GM12878 (cell line): ENCODE data around the gene PTPRN2. TPM values are rescaled to one million over a fixed set of nuclear protein-coding genes. Genes with fewer than 3 reads are reported as not detected.

ENCODE experiments used
- ATAC-seq: fragments of 200-7000 bp; cut with Tn5 transposase; 3 replicates; pipeline ENCODE4 v1.9.1; 2020; ENCODE audit warnings: mild to moderate bottlenecking, moderate library complexity
- BruUV-seq: library from RNA; stranded (reverse); fragments of 400-500 nt; replicated peaks from 2 replicates; lab custom pipeline; 2021; lab: Mats Ljungman, UMichigan
- CTCF ChIA-PET: fragments of 300-600 bp; sonication (Branson Sonifier 250); formaldehyde crosslinking; extraction: SDS; loops from one replicate; lab custom pipeline; 2021; ENCODE audit warnings: inconsistent platforms; lab: Yijun Ruan, JAX
- POLR2A ChIA-PET: fragments of 350-600 bp; formaldehyde crosslinking; extraction: SDS; loops from one replicate; lab custom pipeline; 2021; ENCODE audit warnings: inconsistent platforms; lab: Charles Lee
- RAD21 ChIA-PET: fragments of 300-600 bp; sonication (Branson Sonifier 250); formaldehyde crosslinking; loops from one replicate; lab custom pipeline; 2023; ENCODE audit warnings: antibody characterized with exemption; ENCODE audit not compliant: unreplicated experiment; lab: Charles Lee
- SMC1A ChIA-PET: fragments of 300-600 bp; sonication (Branson Sonifier 250); formaldehyde crosslinking; loops from one replicate; lab custom pipeline; 2023; ENCODE audit not compliant: unreplicated experiment, uncharacterized antibody; lab: Charles Lee
- DNase-seq: peaks from one replicate; pipeline ENCODE4 v3.0.0-alpha.2; 2011; ENCODE audit warnings: low read depth, low spot score
- FAIRE-seq: peaks from 3 replicates; lab custom pipeline; 2011; peaks lifted over from hg19 to GRCh38; lab: Jason Lieb, UNC
- H2AFZ ChIP-seq: 2 replicates; pipeline ENCODE4 v1.6.0; 2011; ENCODE audit warnings: low read depth, low read length, control low read depth; ENCODE audit not compliant: control insufficient read depth
- H3K27ac ChIP-seq: 2 replicates; pipeline ENCODE4 v1.5.1; 2011; ENCODE audit warnings: control low read depth; ENCODE audit not compliant: control insufficient read depth, insufficient read depth
- H3K27me3 ChIP-seq, 2 experiments: replicated peaks in 1 of 2; 2 replicates each; pipeline versions ENCODE4 v1.6.0 to v1.6.1; 2011; ENCODE audit warnings: low read length in 1 of 2; ENCODE audit not compliant: control insufficient read depth in 2 of 2, insufficient read depth in 2 of 2
- H3K36me3 ChIP-seq, 2 experiments: 2 replicates each; pipeline ENCODE4 v1.5.1; 2011; ENCODE audit warnings: low read length in 1 of 2; ENCODE audit not compliant: control insufficient read depth in 2 of 2, insufficient read depth in 2 of 2
- H3K4me1 ChIP-seq: 2 replicates; pipeline ENCODE4 v1.6.1; 2011; ENCODE audit warnings: mild to moderate bottlenecking, low read length, moderate library complexity, mixed read lengths; ENCODE audit not compliant: control insufficient read depth, insufficient read depth
- H3K4me2 ChIP-seq: 2 replicates; pipeline ENCODE4 v1.6.0; 2011; ENCODE audit warnings: control low read depth; ENCODE audit not compliant: control insufficient read depth, insufficient read depth
- H3K4me3 ChIP-seq: fragments of 200-600 bp; sonication (generic); 2 replicates; pipeline ENCODE4 v1.5.1; 2016
- H3K79me2 ChIP-seq: 2 replicates; pipeline ENCODE4 v1.6.0; 2011; ENCODE audit warnings: low read length; ENCODE audit not compliant: control insufficient read depth, insufficient read depth
- H3K9ac ChIP-seq: 2 replicates; pipeline ENCODE4 v1.8.0; 2011; ENCODE audit warnings: low read length, control low read depth, mixed read lengths; ENCODE audit not compliant: control insufficient read depth, insufficient read depth
- H3K9me3 ChIP-seq: replicated peaks from 3 replicates; pipeline ENCODE4 v1.5.1; 2011; ENCODE audit warnings: mild to moderate bottlenecking, low read length; ENCODE audit not compliant: control insufficient read depth, insufficient read depth
- H4K20me1 ChIP-seq: 2 replicates; pipeline ENCODE4 v1.6.0; 2011; ENCODE audit not compliant: control insufficient read depth, insufficient read depth
- BRCA1 ChIP-seq: IDR thresholded peaks from 2 replicates; pipeline ENCODE4 v1.6.1; 2011; ENCODE audit warnings: low read depth, low read length, improper control_type of control experiment
- DPF2 ChIP-seq: fragments of 450-650 bp; IDR thresholded peaks from 2 replicates; pipeline ENCODE4 v1.6.1; 2017; ENCODE audit warnings: mild to moderate bottlenecking
- FOXM1 ChIP-seq: IDR thresholded peaks from 2 replicates; pipeline ENCODE4 v1.6.1; 2012; ENCODE audit warnings: low read depth, mild to moderate bottlenecking, inconsistent platforms, low read length, moderate library complexity
- MEF2B ChIP-seq: fragments of 450-650 bp; IDR thresholded peaks from 2 replicates; pipeline ENCODE4 v1.6.1; 2018; ENCODE audit warnings: mild to moderate bottlenecking, moderate library complexity; ENCODE audit not compliant: partially characterized antibody, poor library complexity, severe bottlenecking
- RFX5 ChIP-seq: IDR thresholded peaks from 2 replicates; pipeline ENCODE4 v1.6.1; 2011; ENCODE audit warnings: low read depth, low read length, improper control_type of control experiment
- ZNF217 ChIP-seq: fragments of 450-650 bp; IDR thresholded peaks from 2 replicates; pipeline ENCODE4 v1.6.1; 2017; ENCODE audit warnings: antibody characterized with exemption, mild to moderate bottlenecking
- ZSCAN29 ChIP-seq: fragments of 450-650 bp; IDR thresholded peaks from 2 replicates; pipeline ENCODE4 v1.6.1; 2017; ENCODE audit warnings: mild to moderate bottlenecking, moderate library complexity
- WGBS: methylation state at CpG from one replicate; pipeline ENCODE4 v1.1.6; 2016; ENCODE audit warnings: low lambda C conversion rate; ENCODE audit not compliant: insufficient replicate concordance, insufficient coverage; ENCODE audit errors: missing lambda C conversion rate; 5-methylcytosine and 5-hydroxymethylcytosine counted together
- in situ Hi-C: fragments of 300-500 bp; cut with MboI; formaldehyde crosslinking; loops from 9 replicates; pipeline ENCODE4 v1.14.3; 2018; ENCODE audit warnings: mixed read lengths
- intact Hi-C: fragments of 100-400 bp; cut with micrococcal nuclease; formaldehyde crosslinking; loops from one replicate; pipeline ENCODE4 v1.14.2; 2022; ENCODE audit not compliant: unreplicated experiment
- polyA plus RNA-seq, 11 experiments: library from polyadenylated mRNA; depleted of rRNA in 4 of 11; unstranded in 6 of 11; stranded (reverse) in 5 of 11; fragments of >200 nt; fragmentation: Nextera tagmentation in 4 of 11; fragmentation: Illumina TruSeq in 1 of 11; extraction: Ambion mirVana in 4 of 11; extraction: Trizol in 1 of 11; gene quantifications; 1 replicate in 1 of 11; 2 replicates in 10 of 11; pipeline versions ENCODE4 v1.2.1 to v1.2.3, GENCODE V29; 2011 to 2016; ENCODE audit warnings: inconsistent platforms in 2 of 11, missing spikeins in 2 of 11, low read depth in 1 of 11
- total RNA-seq, 4 experiments: library from RNA; depleted of rRNA in 3 of 4; stranded (reverse); fragments of >200 nt in 3 of 4; fragmentation: Illumina TruSeq in 1 of 4; extraction: Trizol in 1 of 4; gene quantifications; 2 replicates each; pipeline versions ENCODE4 v1.2.1 to v1.2.3, GENCODE V29; 2013 to 2021
- TF ChIP-seq, protein P1 (sequence below): IDR thresholded peaks from 2 replicates; pipeline ENCODE4 v1.6.1; 2011; ENCODE audit warnings: mild to moderate bottlenecking, low read depth, low read length, moderate library complexity; ENCODE audit not compliant: insufficient replicate concordance

Gene PTPRN2
- total and polyA plus RNA-seq, 10 of the 15 experiments (the other 5 are each of a cell fraction or from before 2014, with no cell fraction given): 5.4 TPM; not detected in 9

DNA sequence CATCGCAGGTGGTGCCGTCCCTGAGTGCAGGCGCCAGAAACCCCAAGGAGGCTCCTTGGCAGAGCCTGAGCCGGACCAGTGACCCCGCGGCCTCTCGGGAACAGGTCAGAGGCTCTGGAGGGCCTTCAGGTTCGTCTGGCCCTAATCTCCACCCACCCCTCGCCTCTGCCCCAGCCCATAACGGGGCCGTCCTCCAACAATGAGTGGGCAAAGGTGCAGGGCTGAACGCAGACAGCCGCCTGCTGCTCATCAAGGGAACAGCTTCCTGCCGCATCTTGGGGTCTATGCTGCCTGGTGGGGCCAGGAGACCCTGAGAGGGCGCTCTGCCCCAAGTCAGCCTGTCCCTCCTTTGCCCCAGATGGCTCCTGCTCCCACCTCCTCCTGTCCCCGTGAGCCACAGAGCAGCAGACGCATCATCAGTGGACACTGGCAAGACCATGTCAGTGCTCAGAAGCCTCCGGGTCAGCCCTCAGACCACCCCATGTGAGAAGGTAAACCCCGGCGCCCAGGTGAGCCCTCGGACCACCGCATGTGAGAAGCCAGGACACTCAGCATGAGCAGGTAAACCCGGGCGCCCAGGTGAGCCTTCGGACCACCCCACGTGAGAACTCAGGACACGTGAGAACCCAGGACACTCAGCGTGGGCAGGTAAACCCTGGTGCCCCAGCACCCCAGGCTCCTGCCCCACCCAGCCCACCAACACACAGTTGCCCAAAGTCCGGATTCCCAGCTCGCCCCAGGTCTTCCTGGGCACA is 142.0 kb downstream of the PTPRN2 start:
- H3K4me3 ChIP-seq: no peak overlapping the region
- FAIRE-seq: no peak
- H3K27me3 ChIP-seq: no peaks in the 10 kb centered on the region
- H3K4me2 ChIP-seq: no peak overlapping the region
- POLR2A ChIA-PET: no interaction called here
- ATAC-seq: no peak
- no peaks in the 10 kb centered on the region for H3K4me1 ChIP-seq
- no peaks in the 10 kb centered on the region for H3K36me3 ChIP-seq
- WGBS: 60% methylated on average over 30 of the region's 30 CpGs
- no peaks in the 10 kb centered on the region; the same call in 2 of the 3 replicates for H3K9me3 ChIP-seq
- H2AFZ ChIP-seq: no peak overlapping the region
- no peak overlapping the region for H3K27ac ChIP-seq
- CTCF ChIA-PET: no interaction called here
- intact Hi-C loops (no loop called here), in situ Hi-C loops (no loop called here)
- no TSS peak for BruUV-seq
- H3K79me2 ChIP-seq: no peaks in the 10 kb centered on the region
- RAD21 ChIA-PET: no interaction called here
- SMC1A ChIA-PET: no interaction called here
- H4K20me1 ChIP-seq: no peaks in the 10 kb centered on the region
- H3K9ac ChIP-seq: no peak overlapping the region
- no peak for DNase-seq
- TF ChIP-seq DPF2 (no peak), ZSCAN29 (no peak), FOXM1 (no peak), BRCA1 (no peak), MEF2B (no peak), ZNF217 (no peak), RFX5 (no peak)
- TF ChIP-seq, protein P1, sequence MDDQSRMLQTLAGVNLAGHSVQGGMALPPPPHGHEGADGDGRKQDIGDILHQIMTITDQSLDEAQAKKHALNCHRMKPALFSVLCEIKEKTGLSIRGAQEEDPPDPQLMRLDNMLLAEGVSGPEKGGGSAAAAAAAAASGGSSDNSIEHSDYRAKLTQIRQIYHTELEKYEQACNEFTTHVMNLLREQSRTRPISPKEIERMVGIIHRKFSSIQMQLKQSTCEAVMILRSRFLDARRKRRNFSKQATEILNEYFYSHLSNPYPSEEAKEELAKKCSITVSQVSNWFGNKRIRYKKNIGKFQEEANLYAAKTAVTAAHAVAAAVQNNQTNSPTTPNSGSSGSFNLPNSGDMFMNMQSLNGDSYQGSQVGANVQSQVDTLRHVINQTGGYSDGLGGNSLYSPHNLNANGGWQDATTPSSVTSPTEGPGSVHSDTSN: no peak
